ENCODE data around the gene IFNG-AS1.
A peak's percentile ranks its signal among the peaks of the same experiment; 100 is the strongest.

IFNG-AS1 gene

GRCh38 chr12:67989184-67989920 lies at the start of gene IFNG-AS1:
TSS of gene IFNG-AS1 (plus strand) at chr12:67989447.
- DNase-seq: peak; percentile 57

GRCh38 chr12:67939611-67940010 lies 49.6 kb upstream of the IFNG-AS1 start:
- no peak for DNase-seq

GRCh38 chr12:67940780-67941243 lies 48.4 kb upstream of the IFNG-AS1 start:
- DNase-seq: no peak

- no peak for DNase-seq
Measured at GRCh38 chr12:67942724-67943123, 46.5 kb upstream of the IFNG-AS1 start.

GRCh38 chr12:67943141-67943892 lies 45.9 kb upstream of the IFNG-AS1 start:
- DNase-seq: peak; percentile 79

GRCh38 chr12:67944093-67944492 lies 45.2 kb upstream of the IFNG-AS1 start:
- DNase-seq: no peak

GRCh38 chr12:67952787-67953186 lies 36.5 kb upstream of the IFNG-AS1 start:
- no peak for DNase-seq

- DNase-seq: no peak
Measured at GRCh38 chr12:67957383-67957782, 31.9 kb upstream of the IFNG-AS1 start.

- no peak for DNase-seq
Measured at GRCh38 chr12:67958187-67958586, 31.1 kb upstream of the IFNG-AS1 start.

GRCh38 chr12:67964456-67964855 lies 24.8 kb upstream of the IFNG-AS1 start:
- DNase-seq: no peak

GRCh38 chr12:67966560-67966959 lies 22.7 kb upstream of the IFNG-AS1 start:
- no peak for DNase-seq

GRCh38 chr12:67968321-67968720 lies 20.9 kb upstream of the IFNG-AS1 start:
- DNase-seq: no peak

- DNase-seq: no peak
Measured at GRCh38 chr12:67968725-67969124, 20.5 kb upstream of the IFNG-AS1 start.

- DNase-seq: no peak
Measured at GRCh38 chr12:67969134-67969802, 20.0 kb upstream of the IFNG-AS1 start.

- DNase-seq: no peak
Measured at GRCh38 chr12:67977668-67978067, 11.6 kb upstream of the IFNG-AS1 start.

- no peak for DNase-seq
Measured at GRCh38 chr12:67980391-67980790, 8.9 kb upstream of the IFNG-AS1 start.

- DNase-seq: no peak
Measured at GRCh38 chr12:67981287-67982162, 7.7 kb upstream of the IFNG-AS1 start.

GRCh38 chr12:67982164-67982563 lies 7.1 kb upstream of the IFNG-AS1 start:
- no peak for DNase-seq

GRCh38 chr12:67986632-67987031 lies 2.6 kb upstream of the IFNG-AS1 start:
- no peak for DNase-seq

- no peak for DNase-seq
Measured at GRCh38 chr12:67988601-67989021, 636 bp upstream of the IFNG-AS1 start.

GRCh38 chr12:67991158-67991557 lies 1.9 kb downstream of the IFNG-AS1 start:
- DNase-seq: peak; percentile 63

- no peak for DNase-seq
Measured at GRCh38 chr12:67993143-67993542, 3.9 kb downstream of the IFNG-AS1 start.

- DNase-seq: no peak
Measured at GRCh38 chr12:67994046-67994445, 4.8 kb downstream of the IFNG-AS1 start.
